NCI-H524 treated with DMSO at 0.1 percent for 48 hours (cell line): ENCODE measurements around the gene CAMKMT.

ENCODE experiments used
- DNase-seq: peaks from one replicate; lab custom pipeline; 2025; lab: John Stamatoyannopoulos, UW

The CAMKMT gene

GRCh38 chr2:44651974-44652373 is 290.2 kb downstream of the CAMKMT start:
- DNase-seq, result no peak

DNA sequence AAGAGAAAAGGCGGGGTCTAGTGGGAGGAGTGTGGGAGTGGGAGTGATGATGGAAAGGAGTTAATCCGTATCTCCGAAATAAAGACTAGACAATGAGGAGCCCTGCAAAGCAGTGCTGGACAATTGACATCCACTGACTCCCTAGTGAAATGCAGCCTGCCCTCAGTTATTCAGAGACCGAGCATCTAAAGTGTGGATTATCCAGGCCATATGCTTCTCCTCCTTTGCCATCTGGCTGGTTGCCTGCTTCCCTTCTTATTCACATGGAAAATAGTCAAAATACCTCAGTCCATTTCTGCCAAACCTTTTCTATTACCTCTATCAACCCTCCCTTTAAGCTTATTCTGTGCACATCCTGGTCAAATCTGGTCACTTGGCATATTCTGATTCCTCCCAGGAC is 291.0 kb downstream of the CAMKMT start:
- peak; percentile 98 for DNase-seq

- no peak for DNase-seq
These were observed 293.7 kb downstream of the CAMKMT start for GRCh38 chr2:44655401-44655864.

DNA sequence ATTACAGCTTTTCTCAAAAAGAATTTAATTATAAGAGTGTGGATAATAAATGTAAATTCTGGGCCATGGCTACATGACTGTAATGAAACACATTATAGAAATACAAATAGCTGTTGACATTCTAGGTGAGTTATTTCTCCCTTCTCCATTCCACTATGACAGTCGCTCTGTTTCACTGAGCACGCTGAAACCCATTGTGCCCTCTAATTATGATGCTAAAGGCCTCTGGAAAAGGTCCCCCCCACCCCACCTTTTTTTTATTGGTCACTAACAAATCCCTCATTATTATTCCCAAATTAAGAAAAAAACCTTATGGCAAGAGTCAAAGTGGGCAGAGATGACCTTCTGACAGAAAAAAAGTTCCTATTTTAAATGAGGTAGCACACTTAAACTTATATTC is 294.7 kb downstream of the CAMKMT start:
- DNase-seq, result no peak

GRCh38 chr2:44663471-44664073 is 301.8 kb downstream of the CAMKMT start:
- no peak for DNase-seq

DNA sequence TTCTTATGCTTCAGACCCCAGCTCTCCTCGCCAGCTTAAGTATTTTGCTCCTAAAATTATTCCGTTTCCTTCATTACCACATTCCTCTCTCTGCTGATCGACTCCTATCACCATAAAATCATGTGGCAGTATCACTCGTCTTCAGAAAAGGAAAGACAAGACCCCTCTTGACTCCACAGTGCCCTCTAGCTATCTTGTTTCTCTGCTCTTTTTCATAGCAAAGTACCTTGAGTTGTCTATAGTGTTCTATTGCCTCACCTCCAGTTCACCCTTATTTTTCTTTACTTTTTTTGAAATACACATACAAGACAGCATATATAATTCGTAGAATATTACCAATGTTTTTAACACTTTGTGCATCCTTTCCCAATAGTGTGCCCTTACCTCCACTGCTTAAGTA is 306.6 kb downstream of the CAMKMT start:
- no peak for DNase-seq

- no peak for DNase-seq
These were observed 309.5 kb downstream of the CAMKMT start for GRCh38 chr2:44671276-44671675.

DNA sequence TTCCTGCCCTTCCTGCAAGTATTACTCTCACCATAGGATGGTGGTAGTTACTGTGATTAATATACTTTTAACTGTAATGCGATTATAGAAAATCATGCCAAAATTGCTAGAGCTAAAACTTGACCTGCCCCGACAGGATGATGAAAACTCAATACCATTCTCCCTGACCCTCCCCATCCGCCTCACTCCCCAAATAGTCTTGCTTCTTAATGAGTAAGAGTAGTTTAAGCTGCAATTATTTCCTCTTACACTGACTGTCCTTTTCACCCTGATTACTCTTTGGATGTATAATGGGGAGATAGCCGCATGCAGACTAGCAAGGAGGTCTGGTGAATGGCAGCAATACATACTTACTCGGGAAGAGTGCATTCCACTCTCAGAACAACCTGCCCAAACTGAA is 310.2 kb downstream of the CAMKMT start:
- no peak for DNase-seq

GRCh38 chr2:44672431-44672830 is 310.7 kb downstream of the CAMKMT start:
- no peak for DNase-seq

DNA sequence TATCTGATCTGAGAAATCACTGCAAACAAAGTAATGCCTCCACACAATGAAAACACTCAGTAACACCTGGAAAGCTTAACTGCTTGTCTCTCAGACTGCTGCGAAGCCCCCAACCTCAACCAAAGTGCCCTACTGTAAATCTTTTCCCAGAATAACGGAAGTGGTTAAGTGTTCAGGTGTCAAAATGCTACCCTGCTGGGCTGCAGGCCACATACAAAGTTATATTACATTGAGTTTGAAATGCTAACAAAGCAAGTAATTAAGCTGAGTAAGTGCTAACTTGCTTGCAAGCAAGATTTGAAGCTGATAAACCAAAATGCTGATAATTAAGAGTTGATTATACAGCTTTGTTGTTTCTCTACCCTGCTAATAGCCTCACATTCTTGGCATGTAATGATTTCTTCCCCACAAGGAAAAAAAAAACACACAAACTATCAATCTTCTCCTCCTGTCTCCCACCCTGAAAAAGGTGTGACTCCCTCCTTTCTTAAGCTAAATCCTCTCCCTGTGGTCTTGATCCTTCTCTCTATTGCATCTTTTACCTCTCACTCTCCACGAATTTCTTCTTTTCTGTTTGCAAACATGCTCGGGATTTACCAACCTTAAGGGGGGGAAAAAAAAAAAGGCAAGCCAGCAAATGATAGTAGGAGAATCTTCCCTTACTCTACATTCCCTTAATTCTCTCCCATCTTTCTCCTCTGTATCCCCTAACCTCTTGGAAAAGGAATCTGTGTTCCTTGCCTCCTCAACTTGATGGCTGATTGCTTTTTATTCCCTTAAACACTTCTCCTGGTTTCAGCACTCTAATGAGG is 312.9 kb downstream of the CAMKMT start:
- no peak for DNase-seq

DNA sequence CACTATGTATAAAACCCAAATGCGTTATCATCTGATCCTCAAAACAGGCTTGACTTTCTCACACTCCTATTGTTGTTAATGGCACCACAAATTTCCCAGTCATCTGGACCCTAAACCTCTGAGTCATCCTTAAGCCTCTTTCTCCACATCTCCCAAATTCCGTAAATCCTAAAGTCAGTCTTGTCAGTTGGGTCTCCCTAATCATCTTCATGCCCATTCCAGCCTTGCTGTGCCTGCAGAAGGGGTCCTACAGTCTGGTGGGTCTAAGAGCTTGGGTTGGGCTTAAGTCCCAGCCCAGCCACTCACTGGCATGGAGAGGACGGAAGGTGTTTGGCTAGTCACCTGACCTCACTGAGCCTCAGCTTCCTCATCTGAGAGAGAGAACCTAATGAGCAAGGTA is 314.6 kb downstream of the CAMKMT start:
- DNase-seq, result no peak

DNA sequence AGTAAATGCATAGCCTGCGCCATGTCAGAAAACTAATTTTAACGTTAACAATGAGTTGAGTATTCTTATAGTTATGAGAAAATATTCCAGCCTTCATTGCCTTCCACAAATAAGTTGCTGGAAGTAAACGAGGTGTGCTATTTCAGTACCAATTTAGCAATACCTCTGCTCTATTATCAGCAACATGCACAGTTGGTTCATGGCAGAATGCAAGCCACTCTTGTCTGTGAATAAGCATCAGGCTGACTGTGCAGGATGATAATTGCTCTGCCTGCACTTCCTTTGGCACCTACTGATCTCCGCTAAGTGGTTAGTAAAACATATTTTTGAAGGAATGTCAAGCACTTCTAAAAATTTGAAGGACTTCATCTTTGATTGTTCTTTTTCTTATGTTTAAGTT is 317.8 kb downstream of the CAMKMT start:
- DNase-seq, result peak; percentile 42

DNA sequence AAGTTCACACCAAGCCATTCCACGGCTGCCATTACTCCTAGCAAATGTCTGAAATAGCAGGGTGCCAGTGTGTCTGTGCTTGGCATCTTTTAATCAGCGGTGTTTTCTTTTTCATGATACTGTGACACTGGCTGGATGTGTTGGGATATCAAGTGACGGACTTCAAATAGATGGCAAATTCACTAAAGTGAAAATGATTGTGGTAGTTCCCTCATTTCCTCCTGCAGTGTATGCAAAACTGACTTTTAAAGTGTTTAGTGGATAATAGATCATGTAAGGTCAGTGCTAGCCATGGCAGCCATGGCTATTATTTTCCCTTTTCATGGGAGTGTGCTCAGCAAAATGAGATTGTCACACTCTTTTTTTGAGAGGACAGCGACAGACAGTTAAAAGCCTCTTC is 318.2 kb downstream of the CAMKMT start:
- DNase-seq, result no peak

GRCh38 chr2:44680424-44680971 is 318.8 kb downstream of the CAMKMT start:
- peak; percentile 78 for DNase-seq

GRCh38 chr2:44680983-44681531 is 319.3 kb downstream of the CAMKMT start:
- DNase-seq, result peak; percentile 84

DNA sequence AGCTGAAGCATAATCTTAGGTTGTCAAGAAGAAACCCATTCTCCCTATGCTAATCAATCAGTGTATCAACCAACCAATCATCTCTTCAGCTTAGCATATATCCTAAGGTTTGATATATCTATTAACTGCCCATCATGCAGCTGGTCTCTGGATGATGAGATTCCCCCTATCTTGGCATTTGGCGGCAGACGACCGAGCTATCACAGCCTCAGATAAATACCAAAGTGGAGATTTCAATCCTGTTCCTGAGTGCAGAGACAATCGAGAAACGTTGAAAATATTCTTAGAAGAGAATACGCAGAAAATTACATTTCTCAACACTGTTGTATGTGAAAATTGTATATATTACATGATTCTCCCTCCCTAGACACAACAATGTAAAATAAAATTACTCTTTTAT is 320.7 kb downstream of the CAMKMT start:
- no peak for DNase-seq

GRCh38 chr2:44684559-44684958 is 322.8 kb downstream of the CAMKMT start:
- no peak for DNase-seq

GRCh38 chr2:44686561-44686960 is 324.8 kb downstream of the CAMKMT start:
- DNase-seq, result no peak

DNA sequence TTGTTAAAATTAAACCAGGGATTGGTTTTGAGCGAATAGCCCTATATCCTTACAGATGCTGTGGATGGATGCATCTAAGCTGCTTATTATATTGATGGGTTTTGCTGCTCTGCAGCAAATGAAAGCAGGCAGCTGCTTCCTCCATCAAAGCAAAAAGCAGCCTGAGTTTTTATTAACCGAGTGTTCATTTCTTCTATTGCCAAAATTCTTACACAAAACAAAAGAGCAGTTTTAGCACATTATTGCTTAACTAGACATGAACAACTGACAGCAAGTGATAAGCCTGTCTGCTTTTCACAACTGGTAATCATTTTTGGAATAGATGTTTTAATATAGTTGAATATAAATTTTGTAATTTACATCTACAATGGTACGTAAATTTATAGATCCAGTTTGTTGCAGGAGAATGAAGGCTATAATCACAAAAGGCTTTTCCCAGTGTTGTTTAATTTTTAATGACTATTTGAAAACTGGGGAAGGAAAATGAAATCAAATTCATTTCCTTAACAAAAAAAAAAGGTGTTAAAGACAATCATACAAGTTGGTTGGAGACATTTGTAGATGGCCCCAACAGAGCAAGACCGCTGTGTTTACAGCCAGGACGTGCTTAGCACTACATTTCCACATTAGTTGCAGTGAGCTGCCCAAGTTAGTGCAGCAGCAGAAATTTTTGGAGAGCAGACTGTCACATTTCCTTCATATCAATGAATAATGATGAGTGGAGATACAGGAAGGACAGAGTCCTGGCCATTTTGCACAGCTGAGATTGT is 326.1 kb downstream of the CAMKMT start:
- no peak for DNase-seq

DNA sequence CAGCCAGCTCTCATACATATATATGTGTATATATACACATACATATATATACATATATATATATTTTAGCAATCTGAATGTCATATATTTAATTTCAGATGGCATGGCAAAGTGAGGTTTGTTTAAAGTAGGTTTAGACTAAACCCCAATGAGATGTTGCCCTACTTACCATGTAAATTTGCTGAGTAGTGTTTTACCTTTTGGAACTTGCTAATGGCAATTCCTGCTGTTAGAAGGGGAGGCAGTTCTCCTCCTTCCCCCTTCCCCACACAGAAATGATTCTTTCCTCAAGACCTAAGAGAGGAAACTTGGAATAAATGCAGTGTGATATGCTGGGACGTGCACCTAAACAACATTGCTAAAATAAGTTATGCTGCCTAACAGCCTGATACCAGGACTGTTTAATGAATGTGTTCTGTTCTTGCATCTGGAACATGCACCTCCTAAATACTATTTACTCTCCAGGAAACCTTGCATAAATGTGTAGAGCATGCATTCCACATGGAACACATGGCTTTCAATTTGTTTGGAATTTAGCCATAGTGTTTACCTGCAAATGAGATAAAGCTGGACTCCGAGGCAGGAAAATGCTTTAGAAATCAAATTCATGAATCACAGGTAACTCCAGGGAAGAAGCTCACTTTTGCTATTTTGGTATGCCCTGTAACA is 326.8 kb downstream of the CAMKMT start:
- no peak for DNase-seq

DNA sequence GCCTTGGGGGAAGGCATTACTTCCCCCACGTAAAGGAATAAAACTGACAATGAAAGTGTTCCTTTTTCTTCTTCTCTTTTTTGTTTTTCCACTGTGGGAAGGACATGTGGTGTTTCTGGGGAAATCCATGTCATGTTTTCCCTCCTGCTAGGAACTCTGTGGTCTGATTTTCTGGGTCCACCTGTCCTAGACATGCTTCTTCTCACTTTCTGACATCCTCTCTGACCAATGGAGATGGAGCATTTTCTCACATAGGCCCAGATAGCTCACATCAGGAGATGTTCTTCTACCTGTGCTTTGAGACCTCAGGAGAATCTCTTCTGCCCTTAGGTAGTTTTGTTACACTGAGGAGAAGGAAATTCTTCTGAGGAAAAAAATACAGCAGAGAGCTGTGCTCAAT is 327.8 kb downstream of the CAMKMT start:
- no peak for DNase-seq
